Neural crest cell (in vitro differentiated cells): ENCODE results near the gene MPPED2. TPM values are rescaled to one million over a fixed set of nuclear protein-coding genes. Genes with fewer than 3 reads are reported as not detected.

Experiments used
- DNase-seq: peaks from one replicate; pipeline ENCODE4 v3.0.0; 2021; ENCODE audit warnings: low read depth, mixed read lengths, low spot score
- H3K27ac Mint-ChIP-seq: one replicate; pipeline ENCODE4 v1.8.0; 2021; ENCODE audit warnings: mild to moderate bottlenecking, mixed read lengths; ENCODE audit not compliant: unreplicated experiment
- H3K27me3 Mint-ChIP-seq: 2 replicates; pipeline ENCODE4 v1.8.0; 2021; ENCODE audit warnings: low read depth, mild to moderate bottlenecking, mixed read lengths
- H3K36me3 Mint-ChIP-seq: 2 replicates; pipeline ENCODE4 v1.8.0; 2021; ENCODE audit warnings: low read depth, mild to moderate bottlenecking, mixed read lengths
- H3K4me1 Mint-ChIP-seq: 2 replicates; pipeline ENCODE4 v1.8.0; 2021; ENCODE audit warnings: mixed read lengths
- H3K4me3 Mint-ChIP-seq: one replicate; pipeline ENCODE4 v1.8.0; 2021; ENCODE audit warnings: mild to moderate bottlenecking, mixed read lengths
- H3K9me3 Mint-ChIP-seq: 2 replicates; pipeline ENCODE4 v1.8.0; 2021; ENCODE audit warnings: mixed read lengths
- CTCF ChIP-seq: fragments of 200-600 bp; sonication (generic); conservative IDR thresholded peaks from 2 replicates; pipeline ENCODE4 v1.5.0; 2021; ENCODE audit warnings: antibody characterized with exemption, mild to moderate bottlenecking
- total RNA-seq: library from RNA; stranded (reverse); gene quantifications from 2 replicates; pipeline ENCODE4 v1.2.1, GENCODE V29; 2021

The MPPED2 gene
- total RNA-seq, 1 donor from 2014 or later, result 3.1 TPM

- TF ChIP-seq CTCF, result no peak
- Mint-ChIP-seq H3K4me1 (peaks cover 48% of the 10 kb centered on the region), H3K27ac (no peak overlapping the region), H3K4me3 (no peak overlapping the region), H3K27me3 (no peaks in the 10 kb centered on the region), H3K36me3 (peaks cover 4% of the 10 kb centered on the region), H3K9me3 (peaks cover 4% of the 10 kb centered on the region)
- DNase-seq, result no peak
Measured at GRCh38 chr11:30459306-30459705, 126.8 kb downstream of the MPPED2 start.

- Mint-ChIP-seq H3K9me3 (peaks cover 4% of the 10 kb centered on the region), H3K4me1 (peaks cover 56% of the 10 kb centered on the region)
Measured at GRCh38 chr11:30458541-30458940, 127.6 kb downstream of the MPPED2 start.

GRCh38 chr11:30457087-30457486, 129.1 kb downstream of the MPPED2 start:
- H3K4me1 Mint-ChIP-seq, result peaks cover 47% of the 10 kb centered on the region

More at GRCh38 chr11:30458541-30458940, 127.6 kb downstream of the MPPED2 start:
- no peak overlapping the region for H3K4me3 Mint-ChIP-seq
- no peak overlapping the region for H3K27ac Mint-ChIP-seq
- peaks cover 4% of the 10 kb centered on the region for H3K36me3 Mint-ChIP-seq
- no peak for TF ChIP-seq CTCF
- H3K27me3 Mint-ChIP-seq, result no peaks in the 10 kb centered on the region
- DNase-seq, result no peak

GRCh38 chr11:30455025-30455424, 131.1 kb downstream of the MPPED2 start:
- Mint-ChIP-seq H3K4me1 (peaks cover 43% of the 10 kb centered on the region), H3K27me3 (peaks cover 2% of the 10 kb centered on the region), H3K27ac (no peak overlapping the region), H3K9me3 (peaks cover 4% of the 10 kb centered on the region), H3K4me3 (no peak overlapping the region), H3K36me3 (peaks cover 4% of the 10 kb centered on the region)
- TF ChIP-seq CTCF, result no peak
- no peak for DNase-seq

More at GRCh38 chr11:30457087-30457486, 129.1 kb downstream of the MPPED2 start:
- H3K27ac Mint-ChIP-seq, result no peak overlapping the region
- H3K36me3 Mint-ChIP-seq, result peaks cover 4% of the 10 kb centered on the region
- no peak for DNase-seq
- peaks cover 4% of the 10 kb centered on the region for H3K9me3 Mint-ChIP-seq
- no peak overlapping the region for H3K4me3 Mint-ChIP-seq
- no peak for TF ChIP-seq CTCF
- H3K27me3 Mint-ChIP-seq, result peaks cover 1% of the 10 kb centered on the region

- Mint-ChIP-seq H3K9me3 (peaks cover 4% of the 10 kb centered on the region), H3K27me3 (peaks cover 2% of the 10 kb centered on the region), H3K27ac (no peak overlapping the region), H3K4me3 (no peak overlapping the region), H3K36me3 (peaks cover 4% of the 10 kb centered on the region), H3K4me1 (peaks cover 43% of the 10 kb centered on the region)
- no peak for TF ChIP-seq CTCF
- DNase-seq, result no peak
Measured at GRCh38 chr11:30454541-30454940, 131.6 kb downstream of the MPPED2 start.
